ENCODE measurements around the gene MALT1.

MALT1 gene

GRCh38 chr18:58777471-58777870 is 106.2 kb downstream of the MALT1 start:
- TF ChIP-seq, protein P1, sequence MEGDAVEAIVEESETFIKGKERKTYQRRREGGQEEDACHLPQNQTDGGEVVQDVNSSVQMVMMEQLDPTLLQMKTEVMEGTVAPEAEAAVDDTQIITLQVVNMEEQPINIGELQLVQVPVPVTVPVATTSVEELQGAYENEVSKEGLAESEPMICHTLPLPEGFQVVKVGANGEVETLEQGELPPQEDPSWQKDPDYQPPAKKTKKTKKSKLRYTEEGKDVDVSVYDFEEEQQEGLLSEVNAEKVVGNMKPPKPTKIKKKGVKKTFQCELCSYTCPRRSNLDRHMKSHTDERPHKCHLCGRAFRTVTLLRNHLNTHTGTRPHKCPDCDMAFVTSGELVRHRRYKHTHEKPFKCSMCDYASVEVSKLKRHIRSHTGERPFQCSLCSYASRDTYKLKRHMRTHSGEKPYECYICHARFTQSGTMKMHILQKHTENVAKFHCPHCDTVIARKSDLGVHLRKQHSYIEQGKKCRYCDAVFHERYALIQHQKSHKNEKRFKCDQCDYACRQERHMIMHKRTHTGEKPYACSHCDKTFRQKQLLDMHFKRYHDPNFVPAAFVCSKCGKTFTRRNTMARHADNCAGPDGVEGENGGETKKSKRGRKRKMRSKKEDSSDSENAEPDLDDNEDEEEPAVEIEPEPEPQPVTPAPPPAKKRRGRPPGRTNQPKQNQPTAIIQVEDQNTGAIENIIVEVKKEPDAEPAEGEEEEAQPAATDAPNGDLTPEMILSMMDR (IDR thresholded peaks at IDR 0.05; ENCODE audit: low read depth, low read length) = no peak
- no peak for DNase-seq (ENCODE audit: extremely low read depth, low read depth)

DNA sequence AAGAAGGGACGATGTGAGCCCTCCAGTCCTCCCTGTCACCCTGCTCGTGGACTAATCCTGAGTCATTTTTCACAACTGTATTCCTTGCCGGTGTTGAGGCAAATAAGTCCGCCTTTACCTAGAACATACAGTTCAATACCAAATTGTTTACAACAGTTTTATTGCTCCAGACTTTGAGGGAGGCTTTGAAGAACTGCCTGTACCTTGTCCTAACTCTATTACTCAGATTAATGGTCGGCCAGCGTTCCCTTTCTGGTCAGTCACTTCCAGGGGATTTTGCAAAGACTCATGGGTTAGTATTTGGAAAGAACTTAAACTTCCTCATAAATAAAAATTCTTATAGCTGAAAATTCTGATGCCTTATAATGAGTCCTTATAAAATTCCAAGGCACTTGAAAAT is 108.3 kb downstream of the MALT1 start:
- DNase-seq (ENCODE audit: extremely low read depth, low read depth) = no peak
- TF ChIP-seq, protein P1 (IDR thresholded peaks at IDR 0.05; ENCODE audit: low read depth, low read length) = no peak

DNA sequence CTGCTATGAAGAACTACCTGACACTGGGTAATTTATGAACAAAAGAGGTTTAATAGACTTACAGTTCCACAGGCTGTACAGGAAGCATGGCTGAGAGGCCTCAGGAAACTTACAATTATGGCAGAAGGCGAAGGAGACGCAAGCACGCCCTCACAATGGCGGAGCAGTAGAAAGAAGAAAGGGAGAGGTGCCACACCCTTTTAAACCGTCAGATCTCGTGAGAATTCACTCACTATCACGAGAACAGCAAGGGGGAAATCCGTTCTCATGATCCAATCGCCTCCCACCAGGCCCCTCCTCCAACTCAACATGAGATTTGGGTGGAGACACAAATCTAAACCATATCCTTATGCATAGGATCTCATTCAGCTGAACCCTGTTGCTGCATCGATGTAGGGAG is 108.8 kb downstream of the MALT1 start:
- no peak for DNase-seq (ENCODE audit: extremely low read depth, low read depth)
- TF ChIP-seq, protein P1 (IDR thresholded peaks at IDR 0.05; ENCODE audit: low read depth, low read length) = no peak

GRCh38 chr18:58781627-58782194 is 110.4 kb downstream of the MALT1 start:
- TF ChIP-seq, protein P1 (IDR thresholded peaks at IDR 0.05; ENCODE audit: low read depth, low read length) = peak; percentile 82
- no peak for DNase-seq (ENCODE audit: extremely low read depth, low read depth)

- TF ChIP-seq, protein P1 (IDR thresholded peaks at IDR 0.05; ENCODE audit: low read depth, low read length) = no peak
- DNase-seq (ENCODE audit: extremely low read depth, low read depth) = no peak
Observed at GRCh38 chr18:58784601-58785137, 113.4 kb downstream of the MALT1 start.

GRCh38 chr18:58785171-58785805 is 114.0 kb downstream of the MALT1 start:
- TF ChIP-seq, protein P1 (IDR thresholded peaks at IDR 0.05; ENCODE audit: low read depth, low read length) = no peak; the same call in 1 of the 2 replicates
- DNase-seq (ENCODE audit: extremely low read depth, low read depth) = no peak

DNA sequence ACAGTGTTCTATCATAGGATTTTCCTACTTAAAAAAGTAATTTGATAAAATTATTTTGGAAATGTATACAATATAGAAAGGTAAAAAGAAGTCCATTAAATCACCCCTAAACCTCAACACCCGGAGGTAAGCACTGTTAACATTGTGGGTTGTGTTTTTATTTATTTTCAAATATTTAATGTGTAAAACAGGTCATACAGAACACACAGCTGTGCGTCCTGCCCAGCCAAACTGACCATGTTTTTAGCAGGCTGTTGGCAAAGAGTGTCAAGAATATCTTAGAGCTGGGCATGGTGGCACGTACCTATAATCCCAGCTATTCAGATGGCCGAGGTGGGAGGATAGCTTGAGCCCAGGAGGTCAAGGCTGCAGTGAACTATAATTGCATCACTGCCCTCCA is 114.6 kb downstream of the MALT1 start:
- TF ChIP-seq, protein P1 (IDR thresholded peaks at IDR 0.05; ENCODE audit: low read depth, low read length) = no peak
- no peak for DNase-seq (ENCODE audit: extremely low read depth, low read depth)

All from AG09319 (cell line).